Heart left ventricle (tissue), 13 donors: ENCODE data around the gene FXYD7.

Experiments
- POLR2A ChIP-seq, 2 donors: fragments of 450-650 bp; IDR thresholded peaks; one replicate each; pipeline ENCODE4 v1.6.1; 2017; ENCODE audit warnings: antibody characterized with exemption in 2 of 2, mild to moderate bottlenecking in 2 of 2, moderate library complexity in 2 of 2
- TF ChIP-seq, protein P1 (sequence below), 12 donors: fragments of 200-600 bp; sonication (generic) in 4 of 12; IDR thresholded peaks; one replicate each; pipeline versions ENCODE4 v1.5.0 to v1.8.0; 2018 to 2022; ENCODE audit warnings: antibody characterized with exemption in 12 of 12, mild to moderate bottlenecking in 5 of 12
- donor health status: ischemic (EF 13 %, LVEDD 7.1; RV severe dilation, severe dysfunction).
- donor health status: DM: no; HTN: yes; CAD: no.
- donor health status: DM: no; HTN: no; CAD: no.
- donor health status: ischemic (EF 25% LVEDD 6.9; RV normal size, moderate dysfunction).
- donor health status: ischemic (EF 25% LVEDD 5.7; RV mildly dilated, moderate dysfunction).
- donor health status: ischemic (EF 35%, LVEDD 5.7; RV mildly dilated, moderate dysfunction).
- donor health status: nonischemic (EF 11% LVEDD 7.7; RV severe dilation, severe dysfunction).
- donor health status: DM: yes; HTN: yes; CAD: no.
- donor health status: PGD.
- donor health status: ischemic (EF 29% LVEDD 5.4; RV normal size, mild dysfunction).
- donor health status: nonischemic (EF 23%, LVEDD 6.1; RV moderate dilation, normal function).

DNA sequence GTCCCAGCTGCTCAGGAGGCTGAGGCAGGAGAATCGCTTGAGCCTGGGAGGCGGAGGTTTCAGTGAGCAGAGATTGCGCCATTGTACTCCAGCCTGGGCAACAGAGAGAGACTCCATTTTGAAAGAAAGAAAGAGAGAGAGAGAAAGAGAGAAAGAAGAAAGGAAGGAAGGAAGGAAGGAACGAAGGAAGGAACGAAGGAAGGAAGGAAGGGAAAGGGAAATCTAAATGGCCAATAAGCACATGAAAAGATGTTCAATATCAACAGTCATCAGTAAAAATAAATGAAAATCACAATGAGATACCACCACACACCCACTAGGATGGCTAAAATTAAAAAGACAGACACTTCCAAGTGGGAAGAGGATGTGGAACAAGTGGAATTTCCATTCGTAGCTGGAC, 31.2 kb downstream of the FXYD7 start:
- TF ChIP-seq, protein P1, sequence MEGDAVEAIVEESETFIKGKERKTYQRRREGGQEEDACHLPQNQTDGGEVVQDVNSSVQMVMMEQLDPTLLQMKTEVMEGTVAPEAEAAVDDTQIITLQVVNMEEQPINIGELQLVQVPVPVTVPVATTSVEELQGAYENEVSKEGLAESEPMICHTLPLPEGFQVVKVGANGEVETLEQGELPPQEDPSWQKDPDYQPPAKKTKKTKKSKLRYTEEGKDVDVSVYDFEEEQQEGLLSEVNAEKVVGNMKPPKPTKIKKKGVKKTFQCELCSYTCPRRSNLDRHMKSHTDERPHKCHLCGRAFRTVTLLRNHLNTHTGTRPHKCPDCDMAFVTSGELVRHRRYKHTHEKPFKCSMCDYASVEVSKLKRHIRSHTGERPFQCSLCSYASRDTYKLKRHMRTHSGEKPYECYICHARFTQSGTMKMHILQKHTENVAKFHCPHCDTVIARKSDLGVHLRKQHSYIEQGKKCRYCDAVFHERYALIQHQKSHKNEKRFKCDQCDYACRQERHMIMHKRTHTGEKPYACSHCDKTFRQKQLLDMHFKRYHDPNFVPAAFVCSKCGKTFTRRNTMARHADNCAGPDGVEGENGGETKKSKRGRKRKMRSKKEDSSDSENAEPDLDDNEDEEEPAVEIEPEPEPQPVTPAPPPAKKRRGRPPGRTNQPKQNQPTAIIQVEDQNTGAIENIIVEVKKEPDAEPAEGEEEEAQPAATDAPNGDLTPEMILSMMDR (IDR thresholded peaks at IDR 0.05): no peak
- TF ChIP-seq POLR2A (IDR thresholded peaks at IDR 0.05): no peak
